ENCODE results near the gene ADRA2C.

GRCh38 chr4:3742610-3743009 is 23.6 kb upstream of the ADRA2C start:
- TF ChIP-seq HMGXB4 (CRISPR knock-in tag; IDR thresholded peaks at IDR 0.05; ENCODE audit: borderline replicate concordance) (no peak), HES2 (IDR thresholded peaks at IDR 0.05) (no peak), ESRRA (IDR thresholded peaks at IDR 0.05; ENCODE audit: borderline replicate concordance, low read length) (no peak), MYC (IDR thresholded peaks at IDR 0.05; ENCODE audit: borderline replicate concordance, low read length) (no peak), RNF2 (IDR thresholded peaks at IDR 0.05; ENCODE audit: borderline replicate concordance, low read depth) (no peak), CTCF (IDR thresholded peaks at IDR 0.05) (no peak), HDAC2 (IDR thresholded peaks at IDR 0.05) (no peak), POLR2A (IDR thresholded peaks at IDR 0.05; ENCODE audit: low read length) (no peak), REST (IDR thresholded peaks at IDR 0.05) (no peak), CBX2 (IDR thresholded peaks at IDR 0.05; ENCODE audit: borderline replicate concordance, low read depth) (no peak)
